ENCODE data around the gene IGSF9B.

DNA sequence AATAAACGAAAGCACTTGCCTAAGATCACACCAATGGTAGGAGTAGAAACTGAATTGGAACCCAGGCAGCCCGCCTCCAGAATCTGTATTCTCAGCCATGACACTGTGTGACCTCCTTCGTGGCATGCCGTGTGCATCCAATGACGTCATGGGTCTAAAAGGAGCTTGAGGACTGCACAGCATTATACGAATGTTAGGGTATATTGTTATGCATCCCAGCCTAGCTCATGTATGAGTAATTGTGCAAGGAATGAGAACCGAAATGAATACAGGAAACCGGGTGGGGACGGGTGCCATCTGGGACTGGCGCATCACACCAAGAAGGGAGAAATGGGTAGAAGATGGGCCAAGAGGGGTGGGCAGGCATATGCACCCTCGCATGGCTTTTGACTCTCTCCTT is 12.3 kb upstream of the IGSF9B start:
- TF ChIP-seq POLR2A (IDR thresholded peaks at IDR 0.05), result no peak
- TF ChIP-seq, protein P1, sequence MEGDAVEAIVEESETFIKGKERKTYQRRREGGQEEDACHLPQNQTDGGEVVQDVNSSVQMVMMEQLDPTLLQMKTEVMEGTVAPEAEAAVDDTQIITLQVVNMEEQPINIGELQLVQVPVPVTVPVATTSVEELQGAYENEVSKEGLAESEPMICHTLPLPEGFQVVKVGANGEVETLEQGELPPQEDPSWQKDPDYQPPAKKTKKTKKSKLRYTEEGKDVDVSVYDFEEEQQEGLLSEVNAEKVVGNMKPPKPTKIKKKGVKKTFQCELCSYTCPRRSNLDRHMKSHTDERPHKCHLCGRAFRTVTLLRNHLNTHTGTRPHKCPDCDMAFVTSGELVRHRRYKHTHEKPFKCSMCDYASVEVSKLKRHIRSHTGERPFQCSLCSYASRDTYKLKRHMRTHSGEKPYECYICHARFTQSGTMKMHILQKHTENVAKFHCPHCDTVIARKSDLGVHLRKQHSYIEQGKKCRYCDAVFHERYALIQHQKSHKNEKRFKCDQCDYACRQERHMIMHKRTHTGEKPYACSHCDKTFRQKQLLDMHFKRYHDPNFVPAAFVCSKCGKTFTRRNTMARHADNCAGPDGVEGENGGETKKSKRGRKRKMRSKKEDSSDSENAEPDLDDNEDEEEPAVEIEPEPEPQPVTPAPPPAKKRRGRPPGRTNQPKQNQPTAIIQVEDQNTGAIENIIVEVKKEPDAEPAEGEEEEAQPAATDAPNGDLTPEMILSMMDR (IDR thresholded peaks at IDR 0.05), result no peak

Measured in heart left ventricle (tissue), 13 donors.